Mammary epithelial cell (primary cell): Measurements from ENCODE around the gene VWA8.

Experiments used
- CTCF ChIP-seq, 2 donors: IDR thresholded peaks in 1 of 2; conservative IDR thresholded peaks in 1 of 2; 2 replicates each; pipeline ENCODE4 v1.5.1; 2011 to 2012; ENCODE audit warnings: inconsistent platforms in 2 of 2, low read length in 2 of 2, mild to moderate bottlenecking in 2 of 2, control low read depth in 1 of 2, low read depth in 1 of 2; ENCODE audit not compliant: insufficient read depth in 1 of 2; ENCODE audit errors: extremely low read depth in 1 of 2
- EZH2 ChIP-seq: IDR thresholded peaks from 2 replicates; pipeline ENCODE4 v1.6.1; 2012; ENCODE audit warnings: low read length, inconsistent platforms, borderline replicate concordance

- no peak for TF ChIP-seq CTCF (conservative IDR thresholded peaks at IDR 0.05 in 1 of 2, IDR thresholded peaks at IDR 0.05 in 1 of 2; ENCODE audit: extremely low read depth in 1 of 2, insufficient read depth in 1 of 2, low read depth in 1 of 2, low read length in 2 of 2)
- no peak for TF ChIP-seq EZH2
Measured at GRCh38 chr13:41610404-41610803, 350.5 kb downstream of the VWA8 start.
